Epithelial cell of esophagus (primary cell): ENCODE data around the gene FAM161A.
A peak's percentile ranks its signal among the peaks of the same experiment; 100 is the strongest.
"Not testable (repeated sequence)": the region's sequence is repeated elsewhere in the genome, so short reads cannot be mapped to it uniquely, and the experiment has no call there.

Experiments used
- DNase-seq: peaks from one replicate; pipeline ENCODE4 v3.0.0; 2010; ENCODE audit warnings: low read depth
- H3K4me3 ChIP-seq: 2 replicates; pipeline ENCODE4 v1.5.1; 2011; ENCODE audit warnings: mild to moderate bottlenecking, low read length, control low read depth
- TF ChIP-seq, protein P1 (sequence below): IDR thresholded peaks from 2 replicates; pipeline ENCODE4 v1.5.1; 2011; ENCODE audit warnings: low read depth, mild to moderate bottlenecking, low read length, control low read depth, inconsistent platforms; ENCODE audit not compliant: insufficient read depth; ENCODE audit errors: missing control alignments

Gene FAM161A

DNA sequence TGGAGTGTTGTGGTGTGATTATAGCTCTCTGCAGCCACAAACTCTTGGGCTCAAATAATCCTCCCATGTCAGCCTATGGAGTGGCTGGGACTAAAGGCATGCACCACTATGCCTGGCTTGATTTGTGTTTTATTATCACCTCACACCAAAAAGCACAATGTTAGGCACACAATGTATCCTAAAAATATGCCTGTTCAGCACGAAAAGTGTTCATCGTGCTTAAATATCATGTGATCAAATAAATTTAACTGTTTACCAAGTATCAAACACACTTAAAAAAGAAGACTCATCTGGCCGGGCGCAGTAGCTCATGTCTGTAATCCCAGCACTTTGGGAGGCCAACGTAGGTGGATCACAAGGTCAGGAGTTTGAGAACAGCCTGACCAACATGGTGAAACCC, 29.0 kb upstream of the FAM161A start:
- TF ChIP-seq, protein P1, sequence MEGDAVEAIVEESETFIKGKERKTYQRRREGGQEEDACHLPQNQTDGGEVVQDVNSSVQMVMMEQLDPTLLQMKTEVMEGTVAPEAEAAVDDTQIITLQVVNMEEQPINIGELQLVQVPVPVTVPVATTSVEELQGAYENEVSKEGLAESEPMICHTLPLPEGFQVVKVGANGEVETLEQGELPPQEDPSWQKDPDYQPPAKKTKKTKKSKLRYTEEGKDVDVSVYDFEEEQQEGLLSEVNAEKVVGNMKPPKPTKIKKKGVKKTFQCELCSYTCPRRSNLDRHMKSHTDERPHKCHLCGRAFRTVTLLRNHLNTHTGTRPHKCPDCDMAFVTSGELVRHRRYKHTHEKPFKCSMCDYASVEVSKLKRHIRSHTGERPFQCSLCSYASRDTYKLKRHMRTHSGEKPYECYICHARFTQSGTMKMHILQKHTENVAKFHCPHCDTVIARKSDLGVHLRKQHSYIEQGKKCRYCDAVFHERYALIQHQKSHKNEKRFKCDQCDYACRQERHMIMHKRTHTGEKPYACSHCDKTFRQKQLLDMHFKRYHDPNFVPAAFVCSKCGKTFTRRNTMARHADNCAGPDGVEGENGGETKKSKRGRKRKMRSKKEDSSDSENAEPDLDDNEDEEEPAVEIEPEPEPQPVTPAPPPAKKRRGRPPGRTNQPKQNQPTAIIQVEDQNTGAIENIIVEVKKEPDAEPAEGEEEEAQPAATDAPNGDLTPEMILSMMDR, result no peak
- H3K4me3 ChIP-seq, result no peak overlapping the region
- no peak for DNase-seq

DNA sequence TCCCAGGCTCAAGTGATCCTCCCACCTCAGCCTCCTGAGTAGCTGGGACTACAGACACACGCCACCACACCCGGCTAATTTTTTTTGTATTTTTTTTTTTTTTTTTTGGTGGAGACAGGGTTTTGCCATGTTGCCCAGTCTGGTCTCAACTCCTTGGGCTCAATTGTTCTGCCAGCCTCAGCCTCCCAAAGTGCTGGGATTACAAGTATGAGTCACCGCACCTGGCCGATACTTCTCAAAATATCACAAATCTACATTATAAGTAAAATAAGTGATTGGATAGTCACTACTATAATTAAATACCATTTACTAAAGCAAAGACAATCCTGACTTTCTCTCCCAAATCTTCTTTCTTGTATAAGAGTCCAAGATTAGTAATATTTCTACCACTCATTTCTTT, 25.5 kb upstream of the FAM161A start:
- not testable (repeated sequence) for H3K4me3 ChIP-seq
- peak; percentile 37 for DNase-seq

DNA sequence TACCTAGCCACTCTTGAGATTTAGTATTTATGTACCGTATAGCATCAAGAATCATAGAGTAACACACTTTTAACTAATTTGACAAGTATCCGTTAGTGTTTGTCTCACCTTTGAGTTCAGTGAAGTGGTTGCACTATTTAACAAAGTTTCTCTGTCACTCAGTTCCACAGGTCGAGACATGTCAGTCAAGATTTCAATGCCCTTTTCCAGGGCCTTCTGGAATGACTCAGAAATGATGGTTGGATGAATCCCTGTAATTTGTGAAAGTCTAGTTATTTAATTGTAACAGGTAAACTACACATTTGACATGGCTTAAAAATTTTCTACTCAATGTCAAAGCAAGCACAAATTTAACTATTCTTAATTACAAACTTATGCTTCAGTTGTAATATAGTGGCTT, 24.9 kb upstream of the FAM161A start:
- TF ChIP-seq, protein P1, result no peak
- DNase-seq, result peak; percentile 89
- no peak overlapping the region for H3K4me3 ChIP-seq

DNA sequence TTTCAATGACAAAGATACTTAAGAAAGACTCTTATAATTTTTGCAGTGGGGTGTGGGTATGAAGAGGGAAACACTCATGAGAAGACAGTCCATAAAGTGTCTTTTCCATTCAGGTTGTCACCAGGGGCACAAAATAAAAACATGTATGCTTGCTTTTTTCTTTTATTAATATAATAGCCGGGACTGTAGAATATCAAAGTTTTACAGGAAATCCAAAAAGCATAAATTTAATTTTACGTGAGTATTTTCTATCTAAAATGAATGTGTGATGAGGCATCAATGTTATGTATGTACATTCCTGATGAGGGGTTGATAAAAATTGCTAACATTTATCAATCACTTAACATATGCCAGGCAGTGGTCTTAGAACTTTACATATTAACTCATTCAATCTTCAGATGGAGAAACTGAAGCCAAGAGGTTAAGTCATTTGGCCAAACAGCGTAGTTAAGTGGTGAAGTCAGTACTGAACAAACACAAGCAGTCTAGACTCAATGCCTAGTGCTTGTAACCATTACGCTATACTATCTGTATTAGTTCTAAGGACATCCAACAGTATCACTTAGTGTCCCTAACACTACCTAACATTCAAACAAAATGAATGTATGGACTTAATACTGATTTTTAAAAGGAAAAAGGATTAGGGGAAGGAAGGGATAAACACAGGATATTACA, 23.8 kb upstream of the FAM161A start:
- TF ChIP-seq, protein P1, result no peak
- no peak overlapping the region for H3K4me3 ChIP-seq
- DNase-seq, result no peak

DNA sequence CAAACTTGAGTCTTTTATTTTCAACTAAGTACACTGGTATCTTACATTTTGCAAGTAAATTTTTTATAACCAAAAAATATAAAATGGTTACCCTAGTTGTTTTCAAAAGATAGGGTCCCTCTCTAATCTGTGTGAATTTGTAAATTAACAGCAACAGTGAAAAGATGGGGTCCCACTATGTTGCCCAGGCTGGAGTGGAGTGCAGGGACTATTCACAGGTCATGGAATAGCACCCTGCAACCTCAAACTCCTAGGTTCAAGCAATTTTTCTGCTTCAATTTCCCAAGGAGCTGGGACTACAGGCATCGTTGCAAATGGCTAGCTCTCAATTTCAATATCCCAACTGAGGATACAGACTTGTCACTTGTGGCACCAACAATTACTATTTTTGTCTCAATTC, 22.5 kb upstream of the FAM161A start:
- no peak overlapping the region for H3K4me3 ChIP-seq
- TF ChIP-seq, protein P1, result no peak

DNA sequence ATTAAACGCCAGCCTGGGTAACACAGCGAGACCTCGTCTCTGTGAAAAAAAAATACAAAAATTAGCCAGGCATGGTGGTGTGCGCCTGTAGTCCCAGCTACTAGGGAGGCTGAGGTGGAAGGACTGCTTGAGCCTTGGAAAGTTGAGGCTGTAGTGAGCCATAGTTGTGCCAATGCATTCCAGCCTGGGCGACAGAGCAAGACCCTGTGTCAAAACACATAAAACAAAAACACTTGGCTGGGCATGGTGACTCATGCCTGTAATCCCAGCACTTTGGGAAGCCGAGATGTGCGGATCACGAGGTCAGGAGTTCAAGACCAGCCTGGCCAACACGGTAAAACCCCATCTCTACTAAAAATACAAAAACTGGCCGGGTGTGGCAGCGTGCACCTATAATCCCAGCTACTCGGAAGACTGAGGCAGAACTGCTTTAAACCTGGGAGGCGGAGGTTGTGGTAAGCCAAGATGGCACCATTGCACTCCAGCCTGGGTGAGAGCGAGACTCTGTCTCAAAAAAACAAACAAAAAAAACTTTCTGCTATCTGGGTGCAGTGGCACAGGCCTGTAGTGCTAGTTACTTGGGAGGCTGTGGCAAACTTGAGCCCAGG, 12.7 kb upstream of the FAM161A start:
- not testable (repeated sequence) for DNase-seq, H3K4me3 ChIP-seq

More for the DNA sequence above, 22.5 kb upstream of the FAM161A start:
- DNase-seq, result no peak

DNA sequence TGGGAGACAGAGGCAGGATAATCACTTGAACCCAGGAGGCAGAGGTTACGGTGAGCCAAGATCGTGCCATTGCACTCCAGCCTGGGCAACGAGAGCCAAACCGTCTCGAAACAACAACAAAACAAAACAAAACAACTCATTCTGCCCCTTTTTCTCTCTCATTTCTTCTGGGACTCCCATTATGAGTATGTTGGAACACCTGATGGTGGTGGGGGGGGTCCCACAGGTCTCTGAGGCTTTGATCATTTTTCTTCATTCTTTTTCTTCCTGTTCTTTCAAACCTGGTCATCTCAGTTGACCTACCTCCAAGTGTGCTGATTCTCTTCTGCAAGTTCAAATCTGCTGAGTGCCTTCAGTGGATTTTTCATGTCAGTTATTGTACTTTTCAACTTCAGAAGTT, 8.2 kb upstream of the FAM161A start:
- no peak for DNase-seq
- TF ChIP-seq, protein P1, result no peak
- no peak overlapping the region for H3K4me3 ChIP-seq

DNA sequence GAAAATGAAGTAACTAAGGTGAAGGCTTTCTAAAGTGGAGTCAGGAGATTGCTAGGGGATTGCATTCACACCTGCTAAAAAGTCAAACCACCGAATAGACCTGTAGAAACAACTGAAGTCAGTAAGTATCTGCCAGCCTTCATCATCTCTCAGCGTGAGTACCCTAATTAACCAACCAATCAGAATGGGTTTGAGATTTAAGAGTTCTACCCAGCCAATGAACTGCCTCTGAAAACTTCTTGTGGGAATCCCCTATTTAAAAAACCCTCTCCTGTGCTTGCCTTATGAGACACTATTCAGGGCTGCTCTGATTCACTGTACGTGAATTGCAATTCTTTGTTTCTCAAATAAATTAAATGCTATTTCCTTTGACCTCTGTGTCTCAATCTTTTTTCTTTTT, 3.4 kb upstream of the FAM161A start:
- no peak for DNase-seq

More for the DNA sequence above, 3.4 kb upstream of the FAM161A start:
- TF ChIP-seq, protein P1, result no peak
- no peak overlapping the region for H3K4me3 ChIP-seq
